SHP77 (cell line): ENCODE results near the gene CWF19L1.

Experiments used
- DNase-seq, 2 experiments: peaks; one replicate each; lab custom pipeline; 2025; lab: John Stamatoyannopoulos, UW

Gene CWF19L1

GRCh38 chr10:100248820-100249219 lies 18.6 kb downstream of the CWF19L1 start:
- DNase-seq = no peak

- DNase-seq = no peak
Measured at GRCh38 chr10:100245484-100246220, 21.8 kb downstream of the CWF19L1 start.

- DNase-seq = no peak
Measured at GRCh38 chr10:100239851-100240250, 27.6 kb downstream of the CWF19L1 start.

GRCh38 chr10:100238429-100238828 lies 29.0 kb downstream of the CWF19L1 start:
- DNase-seq = no peak

GRCh38 chr10:100232101-100232500 lies 35.3 kb downstream of the CWF19L1 start:
- DNase-seq = no peak

GRCh38 chr10:100229819-100230422 lies 37.5 kb downstream of the CWF19L1 start:
- DNase-seq = no peak

GRCh38 chr10:100223879-100224278 lies 43.6 kb downstream of the CWF19L1 start:
- DNase-seq = no peak

- no peak for DNase-seq
Measured at GRCh38 chr10:100222529-100222928, 44.9 kb downstream of the CWF19L1 start.

- DNase-seq = no peak
Measured at GRCh38 chr10:100216006-100216405, 51.4 kb downstream of the CWF19L1 start.

- no peak for DNase-seq
Measured at GRCh38 chr10:100209303-100209702, 58.1 kb downstream of the CWF19L1 start.

GRCh38 chr10:100208276-100208675 lies 59.2 kb downstream of the CWF19L1 start:
- no peak for DNase-seq

GRCh38 chr10:100204370-100204769 lies 63.1 kb downstream of the CWF19L1 start:
- no peak for DNase-seq

GRCh38 chr10:100201549-100201948 lies 65.9 kb downstream of the CWF19L1 start:
- no peak for DNase-seq

- DNase-seq = no peak
Measured at GRCh38 chr10:100194711-100195110, 72.7 kb downstream of the CWF19L1 start.

- no peak for DNase-seq
Measured at GRCh38 chr10:100192350-100192749, 75.1 kb downstream of the CWF19L1 start.

GRCh38 chr10:100186253-100187212 lies 80.9 kb downstream of the CWF19L1 start:
- DNase-seq = peak; percentile 24 to 48

- peak; percentile 85 to 93 for DNase-seq
Measured at GRCh38 chr10:100185364-100186252, 81.8 kb downstream of the CWF19L1 start, which contains the start of gene ERLIN1. Gene ERLIN1, minus strand, starts transcription at chr10:100186029. Its CDS starts 403 bp downstream, at chr10:100185626.

- peak in 1 of 2 experiments; percentile 10 for DNase-seq
Measured at GRCh38 chr10:100184840-100185239, 82.6 kb downstream of the CWF19L1 start.

- no peak for DNase-seq
Measured at GRCh38 chr10:100184426-100184825, 83.0 kb downstream of the CWF19L1 start.

- DNase-seq = no peak
Measured at GRCh38 chr10:100183481-100183880, 84.0 kb downstream of the CWF19L1 start.

GRCh38 chr10:100182908-100183307 lies 84.5 kb downstream of the CWF19L1 start:
- DNase-seq = no peak
